ENCODE results near the gene RPS8.
"Not testable (repeated sequence)": the region's sequence is repeated elsewhere in the genome, so short reads cannot be mapped to it uniquely, and the experiment has no call there.

Gene RPS8

GRCh38 chr1:44820328-44821239, 45.2 kb downstream of the RPS8 start:
- DNase-seq, result no peak

- no peak for DNase-seq
Measured at GRCh38 chr1:44821240-44821715, 45.9 kb downstream of the RPS8 start.

- DNase-seq, result no peak
Measured at GRCh38 chr1:44822131-44822701, 46.9 kb downstream of the RPS8 start.

GRCh38 chr1:44822981-44823451, 47.7 kb downstream of the RPS8 start:
- peak; percentile 37 for DNase-seq

GRCh38 chr1:44824392-44824791, 49.1 kb downstream of the RPS8 start:
- DNase-seq, result not testable (repeated sequence)

GRCh38 chr1:44826375-44827196, 51.2 kb downstream of the RPS8 start:
- peak; percentile 86 for DNase-seq

GRCh38 chr1:44827197-44828002, 52.1 kb downstream of the RPS8 start:
- peak; percentile 36 for DNase-seq

GRCh38 chr1:44828003-44828651, 52.8 kb downstream of the RPS8 start:
- DNase-seq, result no peak

Data from femur (tissue), 1 donor.